HS-5 (cell line): ENCODE results near the gene NUP210L.
A peak's percentile ranks its signal among the peaks of the same experiment; 100 is the strongest.
"Not testable (repeated sequence)": the region's sequence is repeated elsewhere in the genome, so short reads cannot be mapped to it uniquely, and the experiment has no call there.

Source experiments
- DNase-seq: peaks from one replicate; pipeline ENCODE4 v3.0.0-alpha.2; 2012; ENCODE audit warnings: low read depth

Gene NUP210L

GRCh38 chr1:154097873-154098272, 57.0 kb downstream of the NUP210L start:
- DNase-seq = no peak

GRCh38 chr1:154095456-154096060, 59.3 kb downstream of the NUP210L start:
- DNase-seq = no peak

GRCh38 chr1:154094411-154094810, 60.5 kb downstream of the NUP210L start:
- no peak for DNase-seq

- no peak for DNase-seq
These were observed 61.2 kb downstream of the NUP210L start for GRCh38 chr1:154093699-154094098.

GRCh38 chr1:154091706-154092105, 63.2 kb downstream of the NUP210L start:
- no peak for DNase-seq

GRCh38 chr1:154087574-154087973, 67.3 kb downstream of the NUP210L start:
- DNase-seq = no peak

- DNase-seq = not testable (repeated sequence)
These were observed 71.8 kb downstream of the NUP210L start for GRCh38 chr1:154083057-154083456.

GRCh38 chr1:154081386-154082126, 73.3 kb downstream of the NUP210L start:
- DNase-seq = no peak

- no peak for DNase-seq
These were observed 78.5 kb downstream of the NUP210L start for GRCh38 chr1:154076413-154076812.

GRCh38 chr1:154075746-154076145, 79.1 kb downstream of the NUP210L start:
- no peak for DNase-seq

GRCh38 chr1:154062309-154062708, 92.6 kb downstream of the NUP210L start:
- no peak for DNase-seq

GRCh38 chr1:154047436-154047835, 107.4 kb downstream of the NUP210L start:
- DNase-seq = not testable (repeated sequence)

GRCh38 chr1:154033697-154034096, 121.2 kb downstream of the NUP210L start:
- not testable (repeated sequence) for DNase-seq

- DNase-seq = no peak
These were observed 134.9 kb downstream of the NUP210L start for GRCh38 chr1:154019940-154020339.

- DNase-seq = no peak
These were observed 135.6 kb downstream of the NUP210L start for GRCh38 chr1:154019269-154019668.

- peak; percentile 36 for DNase-seq
These were observed 140.5 kb downstream of the NUP210L start for GRCh38 chr1:154014154-154014907.

- DNase-seq = not testable (repeated sequence)
These were observed 142.3 kb downstream of the NUP210L start for GRCh38 chr1:154012543-154012942.

GRCh38 chr1:154012129-154012528, 142.7 kb downstream of the NUP210L start:
- no peak for DNase-seq

- DNase-seq = no peak
These were observed 148.7 kb downstream of the NUP210L start for GRCh38 chr1:154006136-154006535.

GRCh38 chr1:154000420-154000819, 154.5 kb downstream of the NUP210L start:
- no peak for DNase-seq

- not testable (repeated sequence) for DNase-seq
These were observed 158.0 kb downstream of the NUP210L start for GRCh38 chr1:153996882-153997281.

GRCh38 chr1:153995640-153996039, 159.2 kb downstream of the NUP210L start:
- no peak for DNase-seq

GRCh38 chr1:153995202-153995601, 159.7 kb downstream of the NUP210L start:
- DNase-seq = no peak
